ENCODE data around the gene COG5.

The COG5 gene

DNA sequence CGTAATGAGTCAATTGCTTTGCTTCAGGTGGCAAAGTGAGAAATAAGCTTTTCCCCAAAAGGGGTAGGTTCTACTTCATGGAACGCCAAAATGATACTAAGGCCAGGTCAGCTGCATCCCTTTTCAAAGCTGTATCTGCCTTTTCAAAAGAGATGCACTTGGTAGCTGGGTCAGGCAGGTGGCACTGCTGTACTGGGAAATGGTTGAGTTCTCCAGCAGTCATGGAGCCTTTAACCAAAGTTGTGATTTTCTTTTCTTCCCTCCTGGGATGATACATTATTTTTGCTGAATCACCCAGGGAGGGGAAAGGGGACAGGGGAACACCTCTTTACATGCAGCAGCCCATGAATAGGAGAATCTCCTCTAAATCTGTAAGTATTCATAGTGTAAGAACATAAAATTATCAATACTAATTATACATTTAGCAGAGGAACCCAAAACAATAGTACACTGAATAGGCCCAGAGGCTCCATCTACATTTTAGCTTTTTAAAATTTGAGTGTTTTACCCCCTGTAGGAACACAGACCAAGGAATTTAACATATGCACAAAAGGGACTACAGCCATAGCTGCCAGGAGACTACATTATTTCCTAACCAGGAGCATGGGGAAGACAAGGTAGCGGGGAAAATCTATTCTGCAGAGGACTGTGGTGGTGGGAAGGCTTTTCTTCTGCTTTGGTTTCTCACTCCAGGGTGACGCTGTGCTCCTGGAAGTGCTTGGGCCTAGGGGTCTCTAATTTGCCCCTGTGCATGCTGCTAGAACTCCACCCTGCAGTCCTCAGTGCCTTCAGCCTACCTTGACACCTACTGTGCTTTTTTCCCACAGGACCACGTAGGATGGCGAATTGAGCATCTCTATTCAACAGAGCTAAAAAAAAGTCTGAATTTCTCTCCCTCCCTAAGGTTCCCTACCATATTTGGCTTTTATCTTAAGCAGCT, 100.3 kb downstream of the COG5 start:
- DNase-seq (ENCODE audit: low read depth in 2 of 2), result no peak

DNA sequence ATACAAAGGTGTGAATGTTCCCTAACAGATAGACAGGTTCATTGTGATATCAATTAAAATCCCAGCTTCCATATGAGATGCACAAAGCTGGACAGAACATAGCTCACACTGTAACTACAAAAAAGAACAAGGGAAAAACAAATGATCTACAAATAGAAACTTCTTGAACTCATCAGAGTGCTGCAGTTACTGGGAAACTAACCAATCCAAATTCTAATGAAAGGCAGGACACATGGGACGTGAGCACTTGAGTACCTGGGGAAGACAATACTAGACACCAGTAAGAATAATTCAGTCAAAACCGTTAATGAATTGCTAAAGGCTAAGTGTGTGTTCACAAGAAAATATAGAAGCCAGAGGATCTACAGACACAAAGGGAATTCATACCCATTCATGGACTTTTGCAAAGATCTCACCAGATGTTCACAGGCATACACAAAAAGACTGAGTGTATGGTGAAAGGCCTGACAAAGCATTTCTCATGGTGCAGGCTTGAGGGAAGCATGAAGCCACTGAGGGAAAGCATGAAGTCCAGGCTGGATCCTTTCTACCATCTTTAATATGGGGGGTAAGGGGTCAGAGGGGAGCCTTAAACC, 101.7 kb downstream of the COG5 start:
- DNase-seq (ENCODE audit: low read depth in 2 of 2), result no peak

- DNase-seq (ENCODE audit: low read depth in 2 of 2), result no peak
Observed at GRCh38 chr7:107453388-107453787, 110.3 kb downstream of the COG5 start.

GRCh38 chr7:107450970-107451369, 112.8 kb downstream of the COG5 start:
- no peak for DNase-seq (ENCODE audit: low read depth in 2 of 2)

GRCh38 chr7:107446988-107447387, 116.7 kb downstream of the COG5 start:
- no peak for DNase-seq (ENCODE audit: low read depth in 2 of 2)

GRCh38 chr7:107446531-107446930, 117.2 kb downstream of the COG5 start:
- DNase-seq (ENCODE audit: low read depth in 2 of 2), result no peak

DNA sequence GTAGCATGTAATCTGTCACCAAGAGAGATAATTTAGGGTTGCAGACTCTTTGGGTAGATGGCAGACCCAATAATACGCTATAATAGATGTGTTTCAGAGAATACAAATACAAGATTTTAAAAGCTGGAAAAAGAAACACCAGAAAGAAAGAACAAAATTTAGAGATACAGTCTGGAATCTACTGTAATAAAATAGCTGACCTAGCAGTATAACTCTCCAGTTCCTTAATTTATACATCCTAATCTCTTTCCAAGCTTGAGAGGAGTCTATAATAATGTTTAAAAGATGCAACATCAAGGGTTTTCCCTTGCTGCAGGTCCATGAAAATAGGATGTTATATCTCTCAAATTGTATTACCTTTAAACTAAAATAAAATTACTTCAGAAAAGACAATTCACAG, 121.0 kb downstream of the COG5 start:
- DNase-seq (ENCODE audit: low read depth in 2 of 2), result no peak

DNA sequence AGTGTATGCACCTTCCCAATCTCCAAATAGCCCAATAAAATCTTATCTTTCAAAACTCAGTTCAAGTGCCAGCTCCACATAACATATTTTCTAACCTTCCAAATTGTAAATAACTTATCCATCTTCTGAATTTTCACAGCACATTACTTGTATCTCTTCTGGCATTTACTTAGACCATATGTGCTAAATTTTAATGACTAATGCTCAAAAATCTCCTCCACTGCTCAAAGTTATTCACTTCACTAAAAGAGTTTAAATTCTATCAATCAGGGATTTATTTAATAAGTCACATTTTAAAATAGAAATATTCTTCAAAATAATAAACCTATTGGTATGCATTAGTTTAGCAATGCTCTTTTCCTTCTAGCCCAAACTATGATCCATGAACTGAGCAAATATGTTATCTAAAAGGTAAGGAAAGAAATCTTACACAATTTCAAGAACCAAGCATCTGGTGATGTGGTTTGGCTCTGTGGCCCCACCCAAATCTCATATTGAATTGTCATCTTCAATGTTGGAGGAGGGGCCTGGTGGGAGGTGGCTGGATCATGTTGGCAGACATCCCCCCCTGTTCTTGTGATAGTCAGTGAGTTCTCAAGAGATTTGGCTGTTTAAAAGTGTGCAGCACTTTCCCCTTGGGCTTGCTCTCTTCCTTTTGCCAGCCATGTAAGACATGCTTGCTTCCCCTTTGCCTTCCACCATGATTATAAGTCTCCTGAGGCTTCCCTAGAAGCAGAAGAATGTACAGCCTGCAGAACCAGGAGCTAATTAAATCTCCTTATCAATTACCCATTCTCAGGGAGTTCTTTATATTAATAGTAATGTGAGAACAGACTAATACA, 121.9 kb downstream of the COG5 start:
- no peak for DNase-seq (ENCODE audit: low read depth in 2 of 2)

DNA sequence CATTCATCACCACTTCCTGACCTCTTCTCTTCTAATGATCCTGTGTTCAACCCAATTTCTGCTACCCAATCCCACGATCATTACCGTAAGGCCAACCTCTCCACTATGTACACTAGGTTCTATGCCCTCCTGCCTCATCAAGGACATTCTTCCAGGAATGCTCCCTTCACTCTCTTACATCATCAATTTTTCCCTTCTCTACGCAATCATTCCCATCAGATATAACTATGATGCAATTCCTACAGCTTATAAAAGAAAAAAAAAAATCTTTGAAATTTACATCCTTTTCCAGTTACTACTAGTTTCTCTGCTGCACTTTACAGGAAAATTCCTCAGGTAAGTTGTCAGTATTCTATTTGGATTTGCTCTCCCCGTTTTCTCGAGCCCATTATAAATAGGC, 124.7 kb downstream of the COG5 start:
- DNase-seq (ENCODE audit: low read depth in 2 of 2), result no peak

DNA sequence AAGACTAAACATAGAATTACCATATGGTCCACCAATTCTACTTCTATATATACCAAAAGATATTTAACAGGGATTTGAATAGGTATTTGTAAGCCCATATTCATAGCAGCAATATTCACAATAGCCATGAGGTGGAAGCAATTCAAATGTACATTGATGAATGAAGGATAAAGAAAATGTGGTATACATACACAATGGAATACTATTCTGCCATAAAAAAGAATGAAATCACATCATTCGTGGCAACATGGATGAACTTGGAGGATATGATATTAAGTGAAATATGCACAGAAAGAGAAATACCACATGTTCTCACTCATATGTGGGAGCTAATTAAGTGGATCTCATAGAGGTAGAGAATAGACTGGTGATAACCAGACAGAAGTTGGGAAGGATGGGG, 128.0 kb downstream of the COG5 start:
- DNase-seq (ENCODE audit: low read depth in 2 of 2), result no peak

- DNase-seq (ENCODE audit: low read depth in 2 of 2), result no peak
Observed at GRCh38 chr7:107432261-107432660, 131.5 kb downstream of the COG5 start.

- DNase-seq (ENCODE audit: low read depth in 2 of 2), result no peak
Observed at GRCh38 chr7:107430057-107430456, 133.7 kb downstream of the COG5 start.

- DNase-seq (ENCODE audit: low read depth in 2 of 2), result no peak
Observed at GRCh38 chr7:107428642-107429041, 135.1 kb downstream of the COG5 start.

GRCh38 chr7:107427462-107427861, 136.3 kb downstream of the COG5 start:
- DNase-seq (ENCODE audit: low read depth in 2 of 2), result no peak

- no peak for DNase-seq (ENCODE audit: low read depth in 2 of 2)
Observed at GRCh38 chr7:107414198-107414597, 149.5 kb downstream of the COG5 start.

GRCh38 chr7:107408349-107408748, 155.4 kb downstream of the COG5 start:
- DNase-seq (ENCODE audit: low read depth in 2 of 2), result no peak

DNA sequence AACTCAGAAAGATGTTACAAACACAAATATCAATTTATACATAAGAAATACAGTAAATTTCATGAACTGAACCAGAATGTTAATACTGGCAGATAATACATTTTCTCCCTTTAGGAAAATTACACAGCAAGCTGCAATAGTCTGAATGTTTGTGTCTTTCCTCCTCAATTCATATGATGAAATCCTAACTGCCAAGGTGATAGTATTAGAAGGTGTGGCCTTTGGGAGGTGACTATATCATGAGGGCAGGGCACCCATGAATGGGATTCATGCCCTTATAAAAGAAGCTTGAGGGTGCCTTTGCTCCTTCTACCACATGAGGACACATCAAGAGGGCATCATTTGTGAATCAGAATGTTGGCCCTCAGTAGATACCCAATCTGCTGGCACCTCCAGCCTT, 158.2 kb downstream of the COG5 start:
- DNase-seq (ENCODE audit: low read depth in 2 of 2), result no peak

GRCh38 chr7:107404740-107405537, 158.8 kb downstream of the COG5 start:
- no peak for DNase-seq (ENCODE audit: low read depth in 2 of 2)

DNA sequence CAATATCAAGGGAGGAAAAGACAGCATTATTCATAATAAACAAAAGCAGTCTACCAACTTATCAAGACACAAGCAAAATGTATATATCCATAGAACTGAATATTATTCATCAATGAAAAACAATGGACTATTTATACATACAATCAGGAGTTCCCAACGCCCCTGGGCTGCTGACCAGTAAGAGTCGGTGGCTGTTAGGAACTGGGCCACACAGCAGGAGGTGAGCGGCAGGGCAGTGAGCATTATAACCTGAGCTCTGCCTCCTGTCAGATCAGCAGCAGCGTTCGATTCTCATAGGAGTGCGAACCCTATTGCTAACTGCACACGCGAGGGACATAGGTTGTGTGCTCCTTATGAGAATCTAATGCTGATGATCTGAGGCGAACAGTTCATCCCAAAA, 165.6 kb downstream of the COG5 start:
- DNase-seq (ENCODE audit: low read depth in 2 of 2), result no peak

GRCh38 chr7:107396990-107397389, 166.7 kb downstream of the COG5 start:
- no peak for DNase-seq (ENCODE audit: low read depth in 2 of 2)

DNA sequence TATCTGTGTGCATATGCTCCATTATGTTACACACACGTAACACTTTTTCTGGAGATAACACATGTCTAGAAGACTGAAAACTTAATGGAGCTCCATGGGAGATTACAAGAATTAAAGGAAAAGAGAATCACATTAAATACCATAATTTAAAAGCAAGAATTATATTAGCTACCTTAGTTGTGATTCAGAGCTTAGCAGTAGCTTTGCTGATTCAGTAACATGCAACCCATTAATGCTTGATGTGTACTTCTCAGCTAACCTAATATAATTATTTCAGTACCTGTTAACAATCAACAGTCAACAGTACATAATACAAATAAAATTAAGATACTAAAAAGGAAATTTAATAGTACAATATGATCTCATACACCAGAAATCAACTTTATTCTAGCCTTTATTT, 167.6 kb downstream of the COG5 start:
- DNase-seq (ENCODE audit: low read depth in 2 of 2), result no peak

- DNase-seq (ENCODE audit: low read depth in 2 of 2), result no peak
Observed at GRCh38 chr7:107394831-107395230, 168.9 kb downstream of the COG5 start.
